ENCODE measurements around the gene FAM193B. TPM values are rescaled to one million over a fixed set of nuclear protein-coding genes. Genes with fewer than 3 reads are reported as not detected.

The FAM193B gene
- total RNA-seq, 1 donor from 2014 or later = 81.0 TPM

- H3K9me3 Mint-ChIP-seq = no peaks in the 10 kb centered on the region
- H3K4me1 Mint-ChIP-seq (ENCODE audit: low read depth) = peaks cover 27% of the 10 kb centered on the region
- DNase-seq (ENCODE audit: low spot score) = peak; percentile 97
- H3K27ac Mint-ChIP-seq = peak within 1 kb of the TSS; percentile 80
- peak within 1 kb of the TSS; percentile 87 for H3K4me3 Mint-ChIP-seq (ENCODE audit: low read depth)
- intact Hi-C loops (cut with micrococcal nuclease) = loop anchor here (1.0 to 2.0 kb wide), 4 partner anchors 20 to 91 kb away; partner anchors contain the start of genes B4GALT7, FAM193B, GRK6 and PDLIM7
- peaks cover 75% of the 10 kb centered on the region for H3K36me3 Mint-ChIP-seq (ENCODE audit: low read depth)
- H3K27me3 Mint-ChIP-seq (ENCODE audit: low read depth) = no peaks in the 10 kb centered on the region
Measured at GRCh38 chr5:177516601-177517568, 37.5 kb downstream of the FAM193B start, which contains the start of gene DDX41. DDX41 (minus strand) TSS chr5:177516961; CDS start chr5:177516945, 16 bp downstream.

GRCh38 chr5:177515580-177515979 lies 38.8 kb downstream of the FAM193B start:
- H3K4me3 Mint-ChIP-seq (ENCODE audit: low read depth) = peak overlapping the region; percentile 87
- intact Hi-C loops (cut with micrococcal nuclease) = no loop called here
- peaks cover 76% of the 10 kb centered on the region for H3K36me3 Mint-ChIP-seq (ENCODE audit: low read depth)
- no peaks in the 10 kb centered on the region for H3K27me3 Mint-ChIP-seq (ENCODE audit: low read depth)
- peak overlapping the region; percentile 29 for H3K27ac Mint-ChIP-seq
- H3K4me1 Mint-ChIP-seq (ENCODE audit: low read depth) = peaks cover 22% of the 10 kb centered on the region
- no peaks in the 10 kb centered on the region for H3K9me3 Mint-ChIP-seq
- no peak for DNase-seq (ENCODE audit: low spot score)

- H3K9me3 Mint-ChIP-seq = no peaks in the 10 kb centered on the region
- H3K27ac Mint-ChIP-seq = no peak overlapping the region
- no peaks in the 10 kb centered on the region for H3K27me3 Mint-ChIP-seq (ENCODE audit: low read depth)
- peaks cover 70% of the 10 kb centered on the region for H3K36me3 Mint-ChIP-seq (ENCODE audit: low read depth)
- peaks cover 20% of the 10 kb centered on the region for H3K4me1 Mint-ChIP-seq (ENCODE audit: low read depth)
- peak overlapping the region; percentile 37 for H3K4me3 Mint-ChIP-seq (ENCODE audit: low read depth)
- DNase-seq (ENCODE audit: low spot score) = no peak
- intact Hi-C loops (cut with micrococcal nuclease) = no loop called here
Measured at GRCh38 chr5:177514541-177514940, 39.8 kb downstream of the FAM193B start.

- no peaks in the 10 kb centered on the region for H3K27me3 Mint-ChIP-seq (ENCODE audit: low read depth)
- intact Hi-C loops (cut with micrococcal nuclease) = no loop called here
- no peak overlapping the region for H3K27ac Mint-ChIP-seq
- peaks cover 18% of the 10 kb centered on the region for H3K4me1 Mint-ChIP-seq (ENCODE audit: low read depth)
- no peaks in the 10 kb centered on the region for H3K9me3 Mint-ChIP-seq
- no peak for DNase-seq (ENCODE audit: low spot score)
- peaks cover 68% of the 10 kb centered on the region for H3K36me3 Mint-ChIP-seq (ENCODE audit: low read depth)
- H3K4me3 Mint-ChIP-seq (ENCODE audit: low read depth) = no peak overlapping the region
Measured at GRCh38 chr5:177513500-177513899, 40.9 kb downstream of the FAM193B start.

GRCh38 chr5:177512736-177513380 lies 41.5 kb downstream of the FAM193B start:
- no peak overlapping the region for H3K27ac Mint-ChIP-seq
- H3K4me1 Mint-ChIP-seq (ENCODE audit: low read depth) = peaks cover 18% of the 10 kb centered on the region
- no peak overlapping the region for H3K4me3 Mint-ChIP-seq (ENCODE audit: low read depth)
- H3K27me3 Mint-ChIP-seq (ENCODE audit: low read depth) = no peaks in the 10 kb centered on the region
- intact Hi-C loops (cut with micrococcal nuclease) = no loop called here
- H3K36me3 Mint-ChIP-seq (ENCODE audit: low read depth) = peaks cover 68% of the 10 kb centered on the region
- H3K9me3 Mint-ChIP-seq = no peaks in the 10 kb centered on the region
- DNase-seq (ENCODE audit: low spot score) = no peak

- no peaks in the 10 kb centered on the region for H3K27me3 Mint-ChIP-seq (ENCODE audit: low read depth)
- no peaks in the 10 kb centered on the region for H3K9me3 Mint-ChIP-seq
- peaks cover 18% of the 10 kb centered on the region for H3K4me1 Mint-ChIP-seq (ENCODE audit: low read depth)
- H3K36me3 Mint-ChIP-seq (ENCODE audit: low read depth) = peaks cover 64% of the 10 kb centered on the region
- DNase-seq (ENCODE audit: low spot score) = no peak
- intact Hi-C loops (cut with micrococcal nuclease) = no loop called here
- H3K4me3 Mint-ChIP-seq (ENCODE audit: low read depth) = no peak overlapping the region
- no peak overlapping the region for H3K27ac Mint-ChIP-seq
Measured at GRCh38 chr5:177511796-177512675, 42.3 kb downstream of the FAM193B start.

GRCh38 chr5:177511181-177511580 lies 43.2 kb downstream of the FAM193B start:
- Mint-ChIP-seq H3K4me3 (ENCODE audit: low read depth) (no peak overlapping the region), H3K36me3 (ENCODE audit: low read depth) (peaks cover 57% of the 10 kb centered on the region), H3K27me3 (ENCODE audit: low read depth) (no peaks in the 10 kb centered on the region), H3K27ac (no peak overlapping the region), H3K4me1 (ENCODE audit: low read depth) (peaks cover 13% of the 10 kb centered on the region), H3K9me3 (no peaks in the 10 kb centered on the region)
- no peak for DNase-seq (ENCODE audit: low spot score)
- intact Hi-C loops (cut with micrococcal nuclease) = no loop called here

GRCh38 chr5:177510567-177511053 lies 43.8 kb downstream of the FAM193B start:
- intact Hi-C loops (cut with micrococcal nuclease) = no loop called here
- DNase-seq (ENCODE audit: low spot score) = no peak
- Mint-ChIP-seq H3K36me3 (ENCODE audit: low read depth) (peaks cover 51% of the 10 kb centered on the region), H3K4me3 (ENCODE audit: low read depth) (no peak overlapping the region), H3K27me3 (ENCODE audit: low read depth) (no peaks in the 10 kb centered on the region), H3K4me1 (ENCODE audit: low read depth) (peaks cover 8% of the 10 kb centered on the region), H3K27ac (no peak overlapping the region), H3K9me3 (no peaks in the 10 kb centered on the region)

- Mint-ChIP-seq H3K36me3 (ENCODE audit: low read depth) (peaks cover 46% of the 10 kb centered on the region), H3K4me1 (ENCODE audit: low read depth) (peaks cover 2% of the 10 kb centered on the region), H3K4me3 (ENCODE audit: low read depth) (no peak overlapping the region), H3K9me3 (no peaks in the 10 kb centered on the region), H3K27ac (no peak overlapping the region), H3K27me3 (ENCODE audit: low read depth) (no peaks in the 10 kb centered on the region)
- no peak for DNase-seq (ENCODE audit: low spot score)
- intact Hi-C loops (cut with micrococcal nuclease) = no loop called here
Measured at GRCh38 chr5:177509991-177510566, 44.3 kb downstream of the FAM193B start.

- no peak within 1 kb of the TSS for H3K27ac Mint-ChIP-seq
- H3K27me3 Mint-ChIP-seq (ENCODE audit: low read depth) = no peaks in the 10 kb centered on the region
- no peaks in the 10 kb centered on the region for H3K4me1 Mint-ChIP-seq (ENCODE audit: low read depth)
- no peak within 1 kb of the TSS for H3K4me3 Mint-ChIP-seq (ENCODE audit: low read depth)
- intact Hi-C loops (cut with micrococcal nuclease) = no loop called here
- DNase-seq (ENCODE audit: low spot score) = no peak
- no peaks in the 10 kb centered on the region for H3K9me3 Mint-ChIP-seq
- H3K36me3 Mint-ChIP-seq (ENCODE audit: low read depth) = peaks cover 40% of the 10 kb centered on the region
Measured at GRCh38 chr5:177509381-177509951, 44.9 kb downstream of the FAM193B start, which contains the start of gene DOK3. DOK3 (minus strand) TSS chr5:177509826; CDS start chr5:177509540, 286 bp downstream.

GRCh38 chr5:177508837-177509236 lies 45.5 kb downstream of the FAM193B start:
- Mint-ChIP-seq H3K27ac (no peak overlapping the region), H3K36me3 (ENCODE audit: low read depth) (peaks cover 34% of the 10 kb centered on the region), H3K9me3 (no peaks in the 10 kb centered on the region), H3K4me3 (ENCODE audit: low read depth) (no peak overlapping the region), H3K27me3 (ENCODE audit: low read depth) (no peaks in the 10 kb centered on the region), H3K4me1 (ENCODE audit: low read depth) (no peaks in the 10 kb centered on the region)
- intact Hi-C loops (cut with micrococcal nuclease) = no loop called here
- DNase-seq (ENCODE audit: low spot score) = no peak

All from activated T-helper 2 cell treated with anti-CD3 and anti-CD28 coated beads, Interferon-gamma antibody, Interleukin-2, Interleukin-4, amounts not matched to agents 10 μg/mL and 5 μg/mL and 100 μg/mL, durations not matched to agents 14 hours and 24 hours and 36 hours (primary cell).